Endothelial cell of umbilical vein (primary cell): ENCODE results near the gene ZNF84. TPM values are rescaled to one million over a fixed set of nuclear protein-coding genes. Genes with fewer than 3 reads are reported as not detected.

Source experiments
- BruUV-seq: library from RNA; stranded (reverse); fragments of 400-500 nt; replicated peaks from 2 replicates; lab custom pipeline; 2021; lab: Mats Ljungman, UMichigan
- CTCF ChIA-PET: fragments of 300-600, 350-600 bp; sonication (Branson Sonifier 250); formaldehyde crosslinking; loops from one replicate; lab custom pipeline; 2021; ENCODE audit warnings: antibody characterized with exemption, inconsistent platforms; lab: Charles Lee
- POLR2A ChIA-PET: fragments of 300-600, 350-600 bp; sonication (Branson Sonifier 250); formaldehyde crosslinking; loops from one replicate; lab custom pipeline; 2021; ENCODE audit warnings: antibody characterized with exemption, inconsistent platforms; lab: Charles Lee
- DNase-seq: peaks from one replicate; pipeline ENCODE4 v3.0.0-alpha.2; 2011; ENCODE audit warnings: low read depth, low spot score
- FAIRE-seq: peaks from 2 replicates; lab custom pipeline; 2011; peaks lifted over from hg19 to GRCh38; lab: Jason Lieb, UNC
- H2AFZ ChIP-seq: 2 replicates; pipeline ENCODE4 v1.6.0; 2012; ENCODE audit warnings: low read depth, low read length, control low read depth, inconsistent platforms
- H3K27ac ChIP-seq: 2 replicates; pipeline ENCODE4 v1.5.1; 2011; ENCODE audit warnings: low read depth, mild to moderate bottlenecking, control low read depth, low read length, moderate library complexity; ENCODE audit not compliant: insufficient read depth
- H3K27me3 ChIP-seq, 2 experiments: 2 replicates each; pipeline versions ENCODE4 v1.6.0 to v1.6.1; 2011; ENCODE audit warnings: low read length in 2 of 2, mixed read lengths in 1 of 2; ENCODE audit not compliant: control insufficient read depth in 2 of 2, insufficient read depth in 2 of 2
- H3K36me3 ChIP-seq, 2 experiments: 2 replicates in 1 of 2; 3 replicates in 1 of 2; pipeline ENCODE4 v1.5.1; 2011; ENCODE audit warnings: low read length in 2 of 2, mild to moderate bottlenecking in 1 of 2, moderate library complexity in 1 of 2; ENCODE audit not compliant: control insufficient read depth in 2 of 2, insufficient read depth in 2 of 2; ENCODE audit errors: extremely low read depth in 1 of 2
- H3K4me1 ChIP-seq: 3 replicates; pipeline ENCODE4 v1.5.1; 2011; ENCODE audit warnings: mild to moderate bottlenecking, low read length; ENCODE audit not compliant: control insufficient read depth, insufficient read depth; ENCODE audit errors: extremely low read depth
- H3K4me2 ChIP-seq: 2 replicates; pipeline ENCODE4 v1.6.1; 2011; ENCODE audit warnings: low read length, control low read depth, mixed read lengths; ENCODE audit not compliant: insufficient read depth
- H3K4me3 ChIP-seq, 3 experiments: fragments of 200-600 bp in 1 of 3; sonication (generic), shearing (Covaris generic) in 1 of 3; replicated peaks in 1 of 3; 2 replicates each; pipeline ENCODE4 v1.5.1; 2011 to 2016; ENCODE audit warnings: control low read depth in 3 of 3, low read length in 3 of 3, mild to moderate bottlenecking in 2 of 3, inconsistent platforms in 1 of 3, low read depth in 1 of 3, moderate library complexity in 1 of 3; ENCODE audit not compliant: insufficient read depth in 1 of 3
- H3K79me2 ChIP-seq: 2 replicates; pipeline ENCODE4 v1.6.0; 2012; ENCODE audit warnings: low read length, inconsistent platforms; ENCODE audit not compliant: control insufficient read depth, insufficient read depth
- H3K9ac ChIP-seq: replicated peaks from 2 replicates; pipeline ENCODE3; 2011; ENCODE audit warnings: low read length, control low read depth; ENCODE audit not compliant: insufficient read depth; ENCODE audit errors: extremely low read depth
- H3K9me1 ChIP-seq: replicated peaks from 3 replicates; pipeline ENCODE4 v1.6.0; 2011; ENCODE audit warnings: mild to moderate bottlenecking, low read length; ENCODE audit not compliant: control insufficient read depth, insufficient read depth; ENCODE audit errors: extremely low read depth
- H3K9me3 ChIP-seq: replicated peaks from 2 replicates; pipeline ENCODE4 v1.5.1; 2012; ENCODE audit warnings: low read length, inconsistent platforms; ENCODE audit not compliant: control insufficient read depth, insufficient read depth
- H4K20me1 ChIP-seq: replicated peaks from 2 replicates; pipeline ENCODE3; 2011; ENCODE audit warnings: mild to moderate bottlenecking, low read length; ENCODE audit not compliant: control insufficient read depth, insufficient read depth; ENCODE audit errors: extremely low read depth
- EZH2 ChIP-seq: IDR thresholded peaks from 2 replicates; pipeline ENCODE4 v1.6.1; 2012; ENCODE audit warnings: borderline replicate concordance, low read depth, mild to moderate bottlenecking, moderate library complexity, low read length, inconsistent platforms; ENCODE audit not compliant: severe bottlenecking
- GATA2 ChIP-seq: IDR thresholded peaks from 2 replicates; pipeline ENCODE4 v1.7.0; 2011; ENCODE audit warnings: low read depth, mild to moderate bottlenecking, moderate library complexity, mixed read lengths, low read length; ENCODE audit not compliant: insufficient read length, insufficient read depth
- POLR2AphosphoS5 ChIP-seq: IDR thresholded peaks from 2 replicates; pipeline ENCODE4 v1.6.1; 2012; ENCODE audit warnings: low read depth, mild to moderate bottlenecking, control low read depth, low read length, moderate library complexity; ENCODE audit not compliant: insufficient read depth
- dilution Hi-C: fragments of 300-500 bp; cut with MboI; formaldehyde crosslinking; loops from one replicate; pipeline ENCODE4 v1.15.0; 2019; ENCODE audit warnings: low sequenced_read_pairs; ENCODE audit not compliant: extremely low pct_ligation_motif_present
- intact Hi-C: fragments of 100-400 bp; cut with micrococcal nuclease; formaldehyde crosslinking; loops from one replicate; pipeline ENCODE4 v1.10.0; 2022
- polyA plus RNA-seq, 4 experiments: library from polyadenylated mRNA; depleted of rRNA in 3 of 4; stranded (reverse) in 3 of 4; unstranded in 1 of 4; fragments of >200 nt; gene quantifications; 2 replicates each; pipeline versions ENCODE4 v1.2.1 to v1.2.3, GENCODE V29; 2011 to 2012; ENCODE audit warnings: missing spikeins in 1 of 4
- total RNA-seq: library from RNA; stranded (reverse); gene quantifications from 2 replicates; pipeline ENCODE4 v1.2.3, GENCODE V29; 2021
- TF ChIP-seq, protein P1 (sequence below): IDR thresholded peaks from 2 replicates; pipeline ENCODE4 v1.6.1; 2011; ENCODE audit not compliant: insufficient read depth, insufficient read length

ZNF84 gene
- total and polyA plus RNA-seq, 2 donors (not counting 3 experiments of a cell fraction or from before 2014, with no cell fraction given) = 8.8 to 26.0 TPM

DNA sequence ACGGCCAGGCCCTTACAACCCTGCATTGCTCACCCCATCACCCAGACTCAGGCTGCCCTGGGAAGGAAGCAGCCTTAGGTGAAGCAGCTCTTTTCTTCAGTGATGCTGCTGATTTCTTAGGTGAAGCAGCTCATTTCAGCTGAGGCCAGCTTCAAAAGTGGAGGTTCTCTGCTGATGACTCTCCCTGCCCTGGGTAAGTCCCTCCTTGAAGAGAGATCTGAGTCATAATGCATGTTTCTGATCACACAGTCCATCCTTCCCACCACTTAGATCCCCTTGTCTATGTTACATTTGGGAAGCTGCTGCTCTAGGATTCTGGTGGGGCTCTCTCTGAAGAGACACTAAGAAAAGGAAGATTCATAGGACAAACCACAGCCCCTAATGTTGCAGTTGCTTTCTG lies 26.2 kb downstream of the ZNF84 start:
- no peaks in the 10 kb centered on the region for H3K36me3 ChIP-seq
- no peaks in the 10 kb centered on the region for H3K4me1 ChIP-seq
- ChIA-PET POLR2A (no interaction called here), CTCF (interaction anchor here (1.1 to 1.3 kb wide), 2 partner anchors 17 to 117 kb away, joined by 3 read pairs; no protein-coding TSS in a partner anchor)
- peaks cover 30% of the 10 kb centered on the region for H3K9me3 ChIP-seq
- TF ChIP-seq EZH2 = no peak
- H4K20me1 ChIP-seq = no peaks in the 10 kb centered on the region
- no TSS peak for BruUV-seq
- no peak overlapping the region for H3K4me3 ChIP-seq
- no peak for DNase-seq
- no peak for FAIRE-seq
- no peaks in the 10 kb centered on the region for H3K27me3 ChIP-seq
- H3K9me1 ChIP-seq = no peaks in the 10 kb centered on the region
- intact Hi-C loops (no loop called here), dilution Hi-C loops (no loop called here)
- no peak overlapping the region for H3K4me2 ChIP-seq
- no peak overlapping the region for H3K9ac ChIP-seq
- H3K79me2 ChIP-seq = no peaks in the 10 kb centered on the region
- no peak overlapping the region for H3K27ac ChIP-seq
- H2AFZ ChIP-seq = no peak overlapping the region

DNA sequence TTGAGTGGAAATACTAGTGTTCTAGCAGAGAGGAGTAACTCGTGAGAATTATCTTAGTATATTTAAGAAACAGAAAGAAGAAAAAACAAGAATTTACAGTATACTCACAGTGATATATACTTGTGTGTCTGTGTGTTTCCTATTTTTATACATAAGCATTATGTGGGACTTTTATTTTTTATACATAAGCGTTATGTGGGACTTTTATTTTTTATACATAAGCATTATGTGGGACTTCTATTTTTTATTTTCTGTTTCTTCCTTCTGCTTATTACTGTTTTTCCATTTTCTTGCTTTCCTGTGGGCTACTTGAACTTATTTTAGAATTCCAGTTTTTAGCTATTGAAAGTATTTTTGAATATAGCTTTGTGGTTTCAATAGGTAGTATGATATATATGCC lies 36.5 kb downstream of the ZNF84 start:
- H3K4me1 ChIP-seq = no peaks in the 10 kb centered on the region
- POLR2A ChIA-PET = no interaction called here
- intact Hi-C loops = no loop called here
- no peaks in the 10 kb centered on the region for H3K27me3 ChIP-seq
- no peak overlapping the region for H3K4me2 ChIP-seq
- no peak overlapping the region for H3K27ac ChIP-seq
- CTCF ChIA-PET = no interaction called here
- BruUV-seq = no TSS peak
- H3K79me2 ChIP-seq = no peaks in the 10 kb centered on the region
- TF ChIP-seq POLR2AphosphoS5 (no peak), GATA2 (no peak)
- TF ChIP-seq, protein P1, sequence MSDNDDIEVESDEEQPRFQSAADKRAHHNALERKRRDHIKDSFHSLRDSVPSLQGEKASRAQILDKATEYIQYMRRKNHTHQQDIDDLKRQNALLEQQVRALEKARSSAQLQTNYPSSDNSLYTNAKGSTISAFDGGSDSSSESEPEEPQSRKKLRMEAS = no peak
- no peaks in the 10 kb centered on the region for H3K9me1 ChIP-seq
- no peaks in the 10 kb centered on the region for H4K20me1 ChIP-seq
- no peak overlapping the region for H3K9ac ChIP-seq
- no peak overlapping the region for H3K4me3 ChIP-seq
- no peaks in the 10 kb centered on the region for H3K36me3 ChIP-seq
- DNase-seq (no peak), FAIRE-seq (no peak)
- H2AFZ ChIP-seq = no peak overlapping the region
- no peaks in the 10 kb centered on the region for H3K9me3 ChIP-seq
- dilution Hi-C loops = no loop called here
